ENCODE results near the gene MS4A14. TPM values are rescaled to one million over a fixed set of nuclear protein-coding genes. Genes with fewer than 3 reads are reported as not detected.
A peak's percentile ranks its signal among the peaks of the same experiment; 100 is the strongest.

Gene MS4A14
- total and polyA plus RNA-seq, 8 donors, result under 0.01 to 4.1 (median 0.18) TPM; not detected in 3

GRCh38 chr11:60367009-60367408 is 29.2 kb upstream of the MS4A14 start:
- no peak for DNase-seq
- TF ChIP-seq CTCF (IDR thresholded peaks at IDR 0.05) (no peak), EP300 (IDR thresholded peaks at IDR 0.05) (no peak), POLR2A (IDR thresholded peaks at IDR 0.05) (no peak), POLR2AphosphoS5 (IDR thresholded peaks at IDR 0.05) (no peak)
- peaks cover 0 to 18% (median 7%) of the 10 kb centered on the region in 4 donors for H3K4me1 ChIP-seq
- no peak overlapping the region for H3K27ac ChIP-seq
- H3K27me3 ChIP-seq, result peaks cover 0 to 13% (median 0%) of the 10 kb centered on the region in 3 donors
- WGBS, 5 donors, result 32 to 57% (median 43%) methylated on average over 2 of the region's 2 CpGs
- H3K4me3 ChIP-seq, result no peak overlapping the region
- no peaks in the 10 kb centered on the region for H3K9me3 ChIP-seq
- intact Hi-C loops (cut with DNase I; ENCODE audit: low total_unique reads), result no loop called here
- H3K36me3 ChIP-seq, result no peaks in the 10 kb centered on the region

- Histone ChIP-seq H3K9me3 (no peaks in the 10 kb centered on the region), H3K27me3 (peaks cover 0 to 13% (median 0%) of the 10 kb centered on the region in 3 donors), H3K4me3 (no peak overlapping the region), H3K4me1 (peaks cover 0 to 18% (median 7%) of the 10 kb centered on the region in 4 donors), H3K36me3 (no peaks in the 10 kb centered on the region), H3K27ac (no peak overlapping the region)
- intact Hi-C loops (cut with DNase I; ENCODE audit: low total_unique reads), result no loop called here
- DNase-seq, result no peak
- TF ChIP-seq POLR2A (IDR thresholded peaks at IDR 0.05) (no peak), EP300 (IDR thresholded peaks at IDR 0.05) (no peak), POLR2AphosphoS5 (IDR thresholded peaks at IDR 0.05) (no peak), CTCF (IDR thresholded peaks at IDR 0.05) (no peak)
- 93 to 97% (median 96%) methylated on average over 18 to 19 of the region's 19 CpGs for WGBS, 5 donors
These were observed 28.4 kb upstream of the MS4A14 start for GRCh38 chr11:60367896-60368295.

GRCh38 chr11:60370252-60370810 is 25.9 kb upstream of the MS4A14 start:
- H3K4me3 ChIP-seq, result no peak overlapping the region
- peaks cover 0 to 18% (median 7%) of the 10 kb centered on the region in 4 donors for H3K4me1 ChIP-seq
- no peak for TF ChIP-seq POLR2AphosphoS5 (IDR thresholded peaks at IDR 0.05)
- TF ChIP-seq CTCF (IDR thresholded peaks at IDR 0.05), result no peak
- TF ChIP-seq EP300 (IDR thresholded peaks at IDR 0.05), result no peak
- TF ChIP-seq POLR2A (IDR thresholded peaks at IDR 0.05), result no peak
- H3K27ac ChIP-seq, result peak overlapping the region in 4 of 5 donors; percentile 31 to 76 (median 46)
- H3K36me3 ChIP-seq, result no peaks in the 10 kb centered on the region
- no peak for DNase-seq
- H3K9me3 ChIP-seq, result no peaks in the 10 kb centered on the region
- 11 to 43% (median 28%) methylated on average over 2 of the region's 2 CpGs for WGBS, 5 donors
- intact Hi-C loops (cut with DNase I; ENCODE audit: low total_unique reads), result no loop called here
- H3K27me3 ChIP-seq, result peaks cover 0 to under 1% (median 0%) of the 10 kb centered on the region in 3 donors

GRCh38 chr11:60370811-60371298 is 25.4 kb upstream of the MS4A14 start:
- intact Hi-C loops (cut with DNase I; ENCODE audit: low total_unique reads), result no loop called here
- peak in 1 of 2 donors; percentile 75 for DNase-seq
- no peaks in the 10 kb centered on the region for H3K36me3 ChIP-seq
- 14 to 32% (median 30%) methylated on average over 5 of the region's 5 CpGs for WGBS, 5 donors
- no peaks in the 10 kb centered on the region for H3K9me3 ChIP-seq
- H3K27me3 ChIP-seq, result no peaks in the 10 kb centered on the region
- no peak for TF ChIP-seq CTCF (IDR thresholded peaks at IDR 0.05)
- TF ChIP-seq EP300 (IDR thresholded peaks at IDR 0.05), result no peak
- TF ChIP-seq POLR2AphosphoS5 (IDR thresholded peaks at IDR 0.05), result peak in 2 of 3 donors; percentile 29 to 39
- H3K4me1 ChIP-seq, result peaks cover 0 to 18% (median 7%) of the 10 kb centered on the region in 4 donors
- H3K27ac ChIP-seq, result peak overlapping the region in 4 of 5 donors; percentile 31 to 76 (median 46)
- H3K4me3 ChIP-seq, result no peak overlapping the region

Data from stomach (tissue), 9 donors.